ENCODE measurements around the gene HOXB5.

- TF ChIP-seq CTCF (IDR thresholded peaks at IDR 0.05; ENCODE audit: poor library complexity) (no peak), EZH2 (IDR thresholded peaks at IDR 0.05; ENCODE audit: borderline replicate concordance) (no peak)
These were observed 17.6 kb upstream of the HOXB5 start for GRCh38 chr17:48611213-48611612.
